ENCODE data around the gene BATF3.

DNA sequence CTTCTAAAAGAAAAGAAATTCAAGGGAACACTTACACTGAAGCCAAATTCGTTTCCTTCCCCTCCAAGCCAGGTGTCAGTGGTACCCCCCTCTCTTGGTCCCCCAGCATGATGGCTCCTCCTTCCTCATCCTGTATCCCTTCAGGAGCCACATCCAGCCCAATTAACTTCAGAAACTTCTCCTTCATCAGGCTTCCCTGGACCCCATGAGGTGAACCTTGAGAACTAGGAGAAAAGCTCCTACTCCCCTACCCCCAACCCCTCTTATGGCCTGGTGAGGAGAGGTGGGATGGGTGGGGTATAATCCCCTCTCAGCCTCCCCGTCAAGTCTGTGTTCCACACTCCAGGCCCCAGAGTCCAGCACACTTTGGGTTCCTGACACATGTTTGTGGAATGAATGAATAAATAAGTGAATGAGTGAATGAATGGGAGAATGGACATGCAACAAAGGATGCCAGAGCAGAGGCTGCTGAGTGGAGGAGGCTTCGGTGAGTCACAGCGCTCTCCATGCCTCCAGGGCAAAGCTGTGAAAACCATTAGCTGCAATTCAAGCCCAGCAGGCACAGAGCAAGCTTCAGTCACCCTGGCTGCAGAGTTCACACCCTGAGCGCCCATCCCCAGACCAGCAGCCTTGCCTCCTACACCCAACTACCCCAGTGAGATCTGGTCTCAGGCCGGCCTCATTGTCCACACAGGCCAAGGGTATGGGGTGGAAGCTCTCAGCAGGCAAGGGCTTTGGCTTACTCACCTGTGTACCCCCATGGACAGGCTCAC is 43.8 kb downstream of the BATF3 start:
- TF ChIP-seq, protein P1, sequence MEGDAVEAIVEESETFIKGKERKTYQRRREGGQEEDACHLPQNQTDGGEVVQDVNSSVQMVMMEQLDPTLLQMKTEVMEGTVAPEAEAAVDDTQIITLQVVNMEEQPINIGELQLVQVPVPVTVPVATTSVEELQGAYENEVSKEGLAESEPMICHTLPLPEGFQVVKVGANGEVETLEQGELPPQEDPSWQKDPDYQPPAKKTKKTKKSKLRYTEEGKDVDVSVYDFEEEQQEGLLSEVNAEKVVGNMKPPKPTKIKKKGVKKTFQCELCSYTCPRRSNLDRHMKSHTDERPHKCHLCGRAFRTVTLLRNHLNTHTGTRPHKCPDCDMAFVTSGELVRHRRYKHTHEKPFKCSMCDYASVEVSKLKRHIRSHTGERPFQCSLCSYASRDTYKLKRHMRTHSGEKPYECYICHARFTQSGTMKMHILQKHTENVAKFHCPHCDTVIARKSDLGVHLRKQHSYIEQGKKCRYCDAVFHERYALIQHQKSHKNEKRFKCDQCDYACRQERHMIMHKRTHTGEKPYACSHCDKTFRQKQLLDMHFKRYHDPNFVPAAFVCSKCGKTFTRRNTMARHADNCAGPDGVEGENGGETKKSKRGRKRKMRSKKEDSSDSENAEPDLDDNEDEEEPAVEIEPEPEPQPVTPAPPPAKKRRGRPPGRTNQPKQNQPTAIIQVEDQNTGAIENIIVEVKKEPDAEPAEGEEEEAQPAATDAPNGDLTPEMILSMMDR (IDR thresholded peaks at IDR 0.05 in 8 of 11, conservative IDR thresholded peaks at IDR 0.05 in 3 of 11) = no peak
- no peak for TF ChIP-seq POLR2A (IDR thresholded peaks at IDR 0.05)

All from spleen (tissue), 7 donors.